Endothelial cell (in vitro differentiated cells): ENCODE results near the gene PCNX3. TPM values are rescaled to one million over a fixed set of nuclear protein-coding genes. Genes with fewer than 3 reads are reported as not detected.

Experiments
- DNase-seq: peaks from one replicate; pipeline ENCODE4 v3.0.0; 2021; ENCODE audit warnings: low spot score
- H3K27ac Mint-ChIP-seq: one replicate; pipeline ENCODE4 v1.8.0; 2021; ENCODE audit warnings: mixed read lengths, inconsistent platforms; ENCODE audit not compliant: unreplicated experiment
- H3K27me3 Mint-ChIP-seq: one replicate; pipeline ENCODE4 v1.8.0; 2021; ENCODE audit warnings: mild to moderate bottlenecking, moderate library complexity, mixed read lengths, inconsistent platforms; ENCODE audit not compliant: unreplicated experiment
- H3K36me3 Mint-ChIP-seq: one replicate; pipeline ENCODE4 v1.8.0; 2021; ENCODE audit warnings: mild to moderate bottlenecking, low read depth, mixed read lengths, inconsistent platforms; ENCODE audit not compliant: unreplicated experiment
- H3K4me1 Mint-ChIP-seq: one replicate; pipeline ENCODE4 v1.8.0; 2021; ENCODE audit warnings: mild to moderate bottlenecking, mixed read lengths, inconsistent platforms; ENCODE audit not compliant: unreplicated experiment
- H3K4me3 Mint-ChIP-seq: one replicate; pipeline ENCODE4 v1.8.0; 2021; ENCODE audit warnings: mild to moderate bottlenecking, mixed read lengths, inconsistent platforms; ENCODE audit not compliant: unreplicated experiment
- H3K9me3 Mint-ChIP-seq: one replicate; pipeline ENCODE4 v1.8.0; 2021; ENCODE audit warnings: mixed read lengths, inconsistent platforms; ENCODE audit not compliant: unreplicated experiment
- total RNA-seq: library from RNA; stranded (reverse); fragmentation: NEBNext Ultra II Directional; extraction: Animal tissue kit (Norgen Biotek cat#: 25700); gene quantifications from one replicate; pipeline ENCODE4 v1.2.1, GENCODE V29; 2021; ENCODE audit not compliant: unreplicated experiment
- TF ChIP-seq, protein P1 (sequence below): fragments of 200-600 bp; sonication (generic); IDR thresholded peaks from one replicate; pipeline ENCODE4 v1.5.0; 2021; ENCODE audit warnings: antibody characterized with exemption; ENCODE audit not compliant: unreplicated experiment

The PCNX3 gene
- total RNA-seq, 1 donor from 2014 or later: 76.1 TPM

- Mint-ChIP-seq H3K4me3 (peak overlapping the region; percentile 79), H3K4me1 (peaks cover 47% of the 10 kb centered on the region), H3K9me3 (no peaks in the 10 kb centered on the region), H3K27ac (peak overlapping the region; percentile 67), H3K27me3 (peaks cover 27% of the 10 kb centered on the region), H3K36me3 (peaks cover 40% of the 10 kb centered on the region)
- no peak for DNase-seq
- TF ChIP-seq, protein P1, sequence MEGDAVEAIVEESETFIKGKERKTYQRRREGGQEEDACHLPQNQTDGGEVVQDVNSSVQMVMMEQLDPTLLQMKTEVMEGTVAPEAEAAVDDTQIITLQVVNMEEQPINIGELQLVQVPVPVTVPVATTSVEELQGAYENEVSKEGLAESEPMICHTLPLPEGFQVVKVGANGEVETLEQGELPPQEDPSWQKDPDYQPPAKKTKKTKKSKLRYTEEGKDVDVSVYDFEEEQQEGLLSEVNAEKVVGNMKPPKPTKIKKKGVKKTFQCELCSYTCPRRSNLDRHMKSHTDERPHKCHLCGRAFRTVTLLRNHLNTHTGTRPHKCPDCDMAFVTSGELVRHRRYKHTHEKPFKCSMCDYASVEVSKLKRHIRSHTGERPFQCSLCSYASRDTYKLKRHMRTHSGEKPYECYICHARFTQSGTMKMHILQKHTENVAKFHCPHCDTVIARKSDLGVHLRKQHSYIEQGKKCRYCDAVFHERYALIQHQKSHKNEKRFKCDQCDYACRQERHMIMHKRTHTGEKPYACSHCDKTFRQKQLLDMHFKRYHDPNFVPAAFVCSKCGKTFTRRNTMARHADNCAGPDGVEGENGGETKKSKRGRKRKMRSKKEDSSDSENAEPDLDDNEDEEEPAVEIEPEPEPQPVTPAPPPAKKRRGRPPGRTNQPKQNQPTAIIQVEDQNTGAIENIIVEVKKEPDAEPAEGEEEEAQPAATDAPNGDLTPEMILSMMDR: no peak
These were observed 33.5 kb downstream of the PCNX3 start for GRCh38 chr11:65648997-65649493.

DNA sequence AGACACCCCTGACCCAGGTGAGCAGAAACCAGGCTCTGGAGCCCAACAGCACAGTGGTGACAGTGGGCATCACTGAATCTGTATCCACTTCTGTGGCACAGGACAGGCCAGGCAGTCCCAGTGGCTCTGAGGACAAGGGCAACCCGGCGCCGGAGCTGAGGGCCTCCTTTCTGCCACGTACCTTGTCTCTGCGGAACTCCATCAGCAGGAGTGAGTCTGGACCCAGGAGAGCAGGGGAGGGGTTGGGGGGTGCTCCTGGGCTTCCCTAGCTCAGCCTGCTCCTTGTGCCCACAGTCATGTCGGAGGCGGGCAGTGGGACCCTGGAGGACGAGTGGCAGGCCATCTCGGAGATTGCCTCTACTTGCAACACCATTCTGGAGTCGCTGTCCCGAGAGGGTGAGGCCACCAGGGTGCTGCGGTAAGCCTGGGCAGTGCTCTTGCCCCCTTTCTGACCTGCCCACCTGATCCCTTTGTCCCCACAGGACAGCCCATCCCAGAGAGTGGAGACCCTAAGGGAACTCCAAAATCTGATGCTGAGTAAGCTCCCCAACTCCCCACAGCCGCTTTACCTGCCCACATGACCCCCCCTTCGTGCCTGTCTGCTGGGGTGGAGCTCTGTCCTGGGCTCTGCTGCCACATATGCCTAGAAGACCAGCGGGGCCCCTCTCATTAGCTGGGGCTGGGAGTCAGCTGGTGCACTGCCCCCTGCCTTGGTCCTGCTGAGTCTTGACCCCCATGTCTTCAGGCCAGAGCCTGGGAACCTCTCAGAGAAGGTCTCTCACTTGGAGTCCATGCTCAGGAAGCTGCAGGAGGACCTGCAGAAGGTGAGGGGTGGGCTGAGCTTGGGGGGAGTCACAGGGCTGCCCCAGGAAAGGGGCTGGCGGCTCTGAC lies 34.3 kb downstream of the PCNX3 start:
- H3K9me3 Mint-ChIP-seq: no peaks in the 10 kb centered on the region
- DNase-seq: no peak
- H3K36me3 Mint-ChIP-seq: peaks cover 36% of the 10 kb centered on the region
- peaks cover 48% of the 10 kb centered on the region for H3K4me1 Mint-ChIP-seq
- no peak overlapping the region for H3K4me3 Mint-ChIP-seq
- TF ChIP-seq, protein P1: no peak
- no peak overlapping the region for H3K27ac Mint-ChIP-seq
- peaks cover 27% of the 10 kb centered on the region for H3K27me3 Mint-ChIP-seq

GRCh38 chr11:65650547-65651338 lies 35.2 kb downstream of the PCNX3 start:
- Mint-ChIP-seq H3K36me3 (peaks cover 44% of the 10 kb centered on the region), H3K4me1 (peaks cover 51% of the 10 kb centered on the region), H3K27me3 (peaks cover 34% of the 10 kb centered on the region), H3K4me3 (no peak overlapping the region), H3K27ac (no peak overlapping the region), H3K9me3 (no peaks in the 10 kb centered on the region)
- no peak for DNase-seq
- TF ChIP-seq, protein P1: no peak

DNA sequence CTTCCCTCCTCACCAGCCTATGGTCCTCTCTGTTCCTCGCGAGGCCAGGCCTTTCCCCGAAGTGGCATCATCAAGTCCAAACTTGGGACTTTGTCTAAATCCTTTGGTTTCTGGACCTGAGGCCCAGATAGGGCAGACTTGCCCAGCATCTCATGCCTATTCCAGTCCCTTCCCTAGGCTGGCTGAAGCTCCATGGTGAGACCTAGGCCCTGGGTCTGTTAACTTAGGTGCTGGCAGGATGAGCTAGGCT lies 35.7 kb downstream of the PCNX3 start:
- H3K4me1 Mint-ChIP-seq: peaks cover 51% of the 10 kb centered on the region
- no peak for DNase-seq
- no peaks in the 10 kb centered on the region for H3K9me3 Mint-ChIP-seq
- peak overlapping the region; percentile 72 for H3K4me3 Mint-ChIP-seq
- peaks cover 37% of the 10 kb centered on the region for H3K27me3 Mint-ChIP-seq
- peaks cover 50% of the 10 kb centered on the region for H3K36me3 Mint-ChIP-seq
- TF ChIP-seq, protein P1: no peak
- H3K27ac Mint-ChIP-seq: no peak overlapping the region
